Middle frontal gyrus (tissue), 1 donor: ENCODE measurements around the gene DGCR8.
"Not testable (repeated sequence)": the region's sequence is repeated elsewhere in the genome, so short reads cannot be mapped to it uniquely, and the experiment has no call there.

Experiments
- DNase-seq: peaks from one replicate; pipeline ENCODE4 v3.0.0-alpha.2; 2015; ENCODE audit warnings: low spot score; ENCODE audit errors: extremely low spot score

The DGCR8 gene

GRCh38 chr22:20065896-20066616, 14.0 kb upstream of the DGCR8 start:
- no peak for DNase-seq

- no peak for DNase-seq
Observed at GRCh38 chr22:20066617-20067383, 13.2 kb upstream of the DGCR8 start.

- DNase-seq: not testable (repeated sequence)
Observed at GRCh38 chr22:20067384-20067682, 12.7 kb upstream of the DGCR8 start.

GRCh38 chr22:20068640-20069039, 11.4 kb upstream of the DGCR8 start:
- DNase-seq: no peak

- no peak for DNase-seq
Observed at GRCh38 chr22:20069331-20070042, 10.6 kb upstream of the DGCR8 start.

- DNase-seq: no peak
Observed at GRCh38 chr22:20071524-20071972, 8.5 kb upstream of the DGCR8 start.

GRCh38 chr22:20076627-20077172, 3.3 kb upstream of the DGCR8 start:
- DNase-seq: no peak

GRCh38 chr22:20080445-20080775, 369 bp downstream of the DGCR8 start:
- DNase-seq: no peak

GRCh38 chr22:20080776-20081654, 974 bp downstream of the DGCR8 start:
- DNase-seq: no peak

GRCh38 chr22:20083157-20083890, 3.3 kb downstream of the DGCR8 start:
- DNase-seq: no peak

- DNase-seq: no peak
Observed at GRCh38 chr22:20083891-20084546, 4.0 kb downstream of the DGCR8 start.

- no peak for DNase-seq
Observed at GRCh38 chr22:20084547-20085413, 4.7 kb downstream of the DGCR8 start.

GRCh38 chr22:20085651-20086050, 5.6 kb downstream of the DGCR8 start:
- no peak for DNase-seq

GRCh38 chr22:20086101-20086599, 6.1 kb downstream of the DGCR8 start:
- DNase-seq: no peak

- no peak for DNase-seq
Observed at GRCh38 chr22:20086763-20087162, 6.7 kb downstream of the DGCR8 start.

GRCh38 chr22:20087319-20088262, 7.5 kb downstream of the DGCR8 start:
- no peak for DNase-seq

- no peak for DNase-seq
Observed at GRCh38 chr22:20088263-20088648, 8.2 kb downstream of the DGCR8 start.
